ENCODE data around the gene ETV6. TPM values are rescaled to one million over a fixed set of nuclear protein-coding genes. Genes with fewer than 3 reads are reported as not detected.

The ETV6 gene
- total RNA-seq, 6 donors from 2014 or later = 22.2 to 93.2 (median 37.5) TPM

DNA sequence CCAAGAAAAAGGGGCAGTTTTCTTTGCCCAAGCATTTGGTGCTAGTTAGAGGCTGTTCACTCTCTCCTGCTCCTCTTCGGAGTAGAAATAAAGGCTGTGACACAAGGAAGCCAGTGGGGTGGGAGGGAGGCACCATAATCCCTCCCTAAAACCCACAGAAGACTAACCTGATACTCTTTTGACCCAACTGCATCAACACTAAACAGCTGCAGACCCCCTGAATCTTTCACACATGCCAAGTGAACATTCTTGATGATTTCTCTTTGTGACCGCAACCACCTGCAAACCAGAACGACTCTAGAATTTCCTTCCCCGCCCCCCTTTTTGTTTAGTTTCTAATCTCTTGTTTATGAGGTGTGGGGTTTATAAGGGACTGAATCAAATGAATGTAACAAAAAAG lies 245.4 kb downstream of the ETV6 start:
- no peak for DNase-seq

DNA sequence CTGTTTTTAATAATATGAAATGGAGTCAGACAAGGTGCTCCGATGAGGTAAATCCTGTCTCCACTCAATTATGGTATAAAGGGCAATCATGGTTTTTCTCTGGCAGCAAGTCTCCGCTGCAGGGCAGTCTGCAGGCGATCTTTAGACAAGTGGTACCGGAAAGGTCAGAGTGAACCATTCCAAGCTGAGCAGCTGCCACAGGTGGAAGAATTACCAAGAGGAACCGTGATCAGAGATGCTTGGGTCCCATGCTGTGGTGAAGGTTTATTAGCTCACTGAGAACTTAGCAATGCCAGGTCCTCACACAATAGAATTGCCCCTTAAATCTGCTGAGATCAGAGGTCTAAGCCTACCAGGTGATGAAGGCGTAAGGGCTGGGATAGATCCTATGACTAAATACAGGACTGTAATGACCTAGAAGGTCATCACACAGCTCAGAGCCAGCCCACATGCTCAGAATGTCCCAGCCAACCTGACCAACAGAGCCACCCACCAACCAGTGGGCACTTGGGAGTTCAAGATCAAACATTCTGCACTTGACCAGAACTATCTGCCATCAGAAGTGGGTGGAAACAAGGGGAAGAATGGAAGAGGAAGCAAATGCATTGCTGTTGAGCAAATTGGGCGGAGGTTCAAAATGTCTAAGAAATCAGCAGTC lies 246.1 kb downstream of the ETV6 start:
- no peak overlapping the region for H3K4me3 ChIP-seq
- ATAC-seq (ENCODE audit: low FRiP score in 2 of 2) = peak in 1 of 2 donors; percentile 34
- no peak overlapping the region for H3K27ac ChIP-seq
- H3K9me3 ChIP-seq = no peaks in the 10 kb centered on the region
- WGBS, 2 donors = 92 to 94% methylated on average over 6 to 7 of the region's 7 CpGs
- TF ChIP-seq POLR2AphosphoS5 (IDR thresholded peaks at IDR 0.05) (no peak), POLR2A (IDR thresholded peaks at IDR 0.05) (no peak), EP300 (IDR thresholded peaks at IDR 0.05) (no peak)
- TF ChIP-seq, protein P1, sequence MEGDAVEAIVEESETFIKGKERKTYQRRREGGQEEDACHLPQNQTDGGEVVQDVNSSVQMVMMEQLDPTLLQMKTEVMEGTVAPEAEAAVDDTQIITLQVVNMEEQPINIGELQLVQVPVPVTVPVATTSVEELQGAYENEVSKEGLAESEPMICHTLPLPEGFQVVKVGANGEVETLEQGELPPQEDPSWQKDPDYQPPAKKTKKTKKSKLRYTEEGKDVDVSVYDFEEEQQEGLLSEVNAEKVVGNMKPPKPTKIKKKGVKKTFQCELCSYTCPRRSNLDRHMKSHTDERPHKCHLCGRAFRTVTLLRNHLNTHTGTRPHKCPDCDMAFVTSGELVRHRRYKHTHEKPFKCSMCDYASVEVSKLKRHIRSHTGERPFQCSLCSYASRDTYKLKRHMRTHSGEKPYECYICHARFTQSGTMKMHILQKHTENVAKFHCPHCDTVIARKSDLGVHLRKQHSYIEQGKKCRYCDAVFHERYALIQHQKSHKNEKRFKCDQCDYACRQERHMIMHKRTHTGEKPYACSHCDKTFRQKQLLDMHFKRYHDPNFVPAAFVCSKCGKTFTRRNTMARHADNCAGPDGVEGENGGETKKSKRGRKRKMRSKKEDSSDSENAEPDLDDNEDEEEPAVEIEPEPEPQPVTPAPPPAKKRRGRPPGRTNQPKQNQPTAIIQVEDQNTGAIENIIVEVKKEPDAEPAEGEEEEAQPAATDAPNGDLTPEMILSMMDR (IDR thresholded peaks at IDR 0.05) = no peak
- H3K36me3 ChIP-seq = peaks cover 9 to 29% (median 15%) of the 10 kb centered on the region in 4 donors
- no peak for DNase-seq
- H3K27me3 ChIP-seq = no peaks in the 10 kb centered on the region
- peaks cover 0 to 5% (median 0%) of the 10 kb centered on the region in 4 donors for H3K4me1 ChIP-seq

More for the DNA sequence above, 245.4 kb downstream of the ETV6 start:
- Histone ChIP-seq H3K4me3 (no peak overlapping the region), H3K27ac (no peak overlapping the region), H3K36me3 (peaks cover 10 to 36% (median 15%) of the 10 kb centered on the region in 4 donors), H3K4me1 (peaks cover 0 to 5% (median 0%) of the 10 kb centered on the region in 4 donors), H3K27me3 (no peaks in the 10 kb centered on the region), H3K9me3 (no peaks in the 10 kb centered on the region)
- TF ChIP-seq POLR2A (IDR thresholded peaks at IDR 0.05) (no peak), POLR2AphosphoS5 (IDR thresholded peaks at IDR 0.05) (no peak), EP300 (IDR thresholded peaks at IDR 0.05) (no peak)
- TF ChIP-seq, protein P1 (IDR thresholded peaks at IDR 0.05) = no peak
- ATAC-seq (ENCODE audit: low FRiP score in 2 of 2) = no peak
- 78 to 86% methylated on average over 4 of the region's 4 CpGs for WGBS, 2 donors

DNA sequence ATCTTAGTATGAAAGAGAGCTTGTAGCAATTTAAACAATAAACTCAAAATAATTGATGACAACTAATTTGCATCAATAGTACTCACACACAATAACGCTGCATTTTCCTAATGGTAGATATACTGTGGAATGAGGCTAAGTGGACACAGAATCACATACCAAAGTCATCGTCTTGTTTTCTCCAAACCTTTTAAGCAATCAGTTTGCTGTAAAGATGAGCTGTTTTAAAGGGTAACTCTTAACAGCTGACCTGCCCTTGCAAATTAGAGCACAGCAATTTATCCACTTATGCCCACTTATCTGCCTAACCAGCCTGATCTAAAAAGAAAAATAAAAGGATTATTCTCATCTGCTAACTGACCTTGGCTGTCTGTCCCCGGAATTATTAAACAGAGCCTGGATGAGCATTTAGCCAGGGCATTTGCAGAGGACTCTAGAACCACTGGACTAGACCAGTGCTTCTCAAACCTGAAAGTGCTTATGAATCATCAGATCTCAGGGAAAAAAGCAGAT lies 247.0 kb downstream of the ETV6 start:
- Histone ChIP-seq H3K36me3 (peaks cover 2 to 20% (median 9%) of the 10 kb centered on the region in 4 donors), H3K9me3 (no peaks in the 10 kb centered on the region), H3K4me1 (peaks cover 0 to 5% (median 0%) of the 10 kb centered on the region in 4 donors), H3K27me3 (no peaks in the 10 kb centered on the region), H3K27ac (no peak overlapping the region), H3K4me3 (no peak overlapping the region)
- TF ChIP-seq POLR2AphosphoS5 (IDR thresholded peaks at IDR 0.05) (no peak), EP300 (IDR thresholded peaks at IDR 0.05) (no peak), POLR2A (IDR thresholded peaks at IDR 0.05) (no peak)
- TF ChIP-seq, protein P1 (IDR thresholded peaks at IDR 0.05) = no peak
- DNase-seq (no peak), ATAC-seq (ENCODE audit: low FRiP score in 2 of 2) (no peak)
- 93 to 94% methylated on average over 3 of the region's 3 CpGs for WGBS, 2 donors

DNA sequence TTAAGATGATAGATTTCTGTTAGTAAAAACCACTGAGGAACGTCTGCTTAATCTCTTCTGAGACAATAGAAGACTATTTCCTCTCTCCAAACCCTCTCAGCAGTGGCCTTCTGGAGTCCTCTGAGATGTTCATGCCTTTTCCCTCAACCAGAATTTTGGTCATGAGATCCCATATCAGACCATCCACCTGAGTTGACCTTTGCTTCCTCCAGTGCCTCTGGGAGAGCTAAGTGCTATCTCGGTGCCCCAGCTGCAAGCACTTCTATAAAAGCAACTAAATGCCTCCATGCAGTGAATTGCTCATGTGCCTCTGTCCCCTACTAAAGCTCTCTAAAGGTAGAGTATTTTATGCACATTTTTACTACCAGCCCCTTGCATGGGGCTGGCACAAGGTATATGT lies 248.4 kb downstream of the ETV6 start:
- Histone ChIP-seq H3K27ac (no peak overlapping the region), H3K4me1 (no peaks in the 10 kb centered on the region), H3K4me3 (no peak overlapping the region), H3K9me3 (no peaks in the 10 kb centered on the region), H3K36me3 (peaks cover 0 to 5% (median 3%) of the 10 kb centered on the region in 4 donors), H3K27me3 (no peaks in the 10 kb centered on the region)
- WGBS, 2 donors = 67 to 75% methylated on average over 2 of the region's 2 CpGs
- no peak for TF ChIP-seq POLR2AphosphoS5 (IDR thresholded peaks at IDR 0.05)
- TF ChIP-seq EP300 (IDR thresholded peaks at IDR 0.05) = no peak
- TF ChIP-seq, protein P1 (IDR thresholded peaks at IDR 0.05) = no peak
- TF ChIP-seq POLR2A (IDR thresholded peaks at IDR 0.05) = no peak
- ATAC-seq (ENCODE audit: low FRiP score in 2 of 2) (no peak), DNase-seq (no peak)

Measured in upper lobe of left lung (tissue), 6 donors.